ENCODE measurements around the gene ANLN.
"Not testable (repeated sequence)": the region's sequence is repeated elsewhere in the genome, so short reads cannot be mapped to it uniquely, and the experiment has no call there.

The ANLN gene

DNA sequence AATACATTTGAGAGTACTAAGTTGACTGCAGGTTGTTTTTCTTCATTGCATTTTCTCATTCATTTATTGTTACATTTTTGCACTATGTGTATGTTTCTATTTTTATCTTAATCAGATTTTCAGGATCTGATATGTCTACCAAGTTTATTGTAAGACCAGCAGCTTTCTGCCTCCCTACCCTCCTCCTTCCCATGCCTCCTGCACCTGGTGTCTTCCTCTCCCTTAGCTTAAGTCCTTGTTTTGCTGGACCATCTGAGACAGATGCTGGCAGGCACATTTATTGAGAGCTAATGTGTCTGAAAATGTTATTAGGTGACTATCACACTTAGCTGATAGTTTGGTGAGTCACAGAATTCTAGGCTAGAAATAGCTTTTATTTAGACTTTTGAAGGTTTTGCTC, 79.6 kb downstream of the ANLN start:
- DNase-seq, result no peak

DNA sequence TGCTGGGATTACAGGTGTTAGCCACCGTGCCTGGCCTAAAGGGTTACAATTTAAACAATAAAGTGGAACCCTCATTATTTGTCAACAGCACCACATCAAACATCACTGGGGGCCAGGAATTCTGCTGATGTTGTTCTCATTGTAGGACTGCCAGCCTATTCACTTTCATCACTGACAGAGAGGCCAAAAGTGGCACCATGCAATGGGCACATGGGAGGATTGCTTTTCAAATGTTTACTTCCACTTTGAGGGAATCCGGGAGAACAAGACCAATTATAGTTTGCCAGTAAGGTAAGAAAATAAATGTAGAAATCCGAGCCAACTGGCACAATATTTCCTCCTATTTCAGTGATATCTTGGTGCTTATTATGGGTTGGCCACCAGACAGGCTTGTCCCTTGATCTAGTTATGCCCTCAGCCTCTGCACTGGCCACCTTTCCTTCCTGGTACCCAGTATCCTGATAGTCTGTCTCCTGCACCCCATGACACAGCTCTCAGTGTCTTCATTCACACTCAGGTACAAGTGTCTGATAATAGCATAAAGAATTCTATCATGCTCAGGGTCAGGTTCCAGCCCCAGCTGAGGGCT, 82.6 kb downstream of the ANLN start:
- DNase-seq, result no peak

DNA sequence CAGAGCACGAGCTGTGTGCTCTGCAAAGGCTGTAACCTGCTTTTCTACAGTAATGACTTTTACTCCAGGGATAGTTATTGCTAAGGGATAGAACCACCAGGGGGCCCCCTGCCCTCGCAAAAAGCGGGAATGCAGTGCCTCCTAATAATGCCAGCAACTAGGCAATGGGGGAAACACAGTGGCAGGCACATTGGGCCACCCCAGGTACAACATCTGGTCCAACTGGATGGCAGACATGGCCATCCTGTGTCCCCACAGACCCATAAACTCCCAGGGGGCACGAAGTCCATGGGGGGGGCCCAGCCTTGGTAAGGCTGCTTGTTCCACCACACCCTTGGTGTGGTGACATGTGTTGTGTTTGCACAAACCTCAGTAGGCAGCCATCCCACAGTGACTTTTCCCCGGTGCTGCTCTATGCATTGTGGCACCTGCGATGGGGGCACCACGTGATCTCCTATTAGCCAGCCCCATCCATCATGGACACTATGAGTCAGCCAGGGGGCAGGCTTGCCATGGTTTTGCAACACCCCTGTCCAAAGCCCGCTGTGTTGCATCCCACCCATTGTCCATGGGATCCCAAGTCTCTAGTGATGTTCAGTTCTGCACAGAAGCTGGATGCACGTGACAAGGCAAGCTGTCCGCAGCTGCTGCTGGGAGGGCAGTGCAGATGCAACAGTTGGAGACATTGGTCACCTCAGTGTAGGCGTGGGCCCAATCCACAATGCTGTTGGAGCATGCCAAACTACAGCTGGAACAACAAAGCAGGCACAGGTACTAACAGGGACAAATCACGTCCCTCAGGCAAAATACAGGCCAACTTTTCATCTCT, 84.0 kb downstream of the ANLN start:
- no peak for DNase-seq

DNA sequence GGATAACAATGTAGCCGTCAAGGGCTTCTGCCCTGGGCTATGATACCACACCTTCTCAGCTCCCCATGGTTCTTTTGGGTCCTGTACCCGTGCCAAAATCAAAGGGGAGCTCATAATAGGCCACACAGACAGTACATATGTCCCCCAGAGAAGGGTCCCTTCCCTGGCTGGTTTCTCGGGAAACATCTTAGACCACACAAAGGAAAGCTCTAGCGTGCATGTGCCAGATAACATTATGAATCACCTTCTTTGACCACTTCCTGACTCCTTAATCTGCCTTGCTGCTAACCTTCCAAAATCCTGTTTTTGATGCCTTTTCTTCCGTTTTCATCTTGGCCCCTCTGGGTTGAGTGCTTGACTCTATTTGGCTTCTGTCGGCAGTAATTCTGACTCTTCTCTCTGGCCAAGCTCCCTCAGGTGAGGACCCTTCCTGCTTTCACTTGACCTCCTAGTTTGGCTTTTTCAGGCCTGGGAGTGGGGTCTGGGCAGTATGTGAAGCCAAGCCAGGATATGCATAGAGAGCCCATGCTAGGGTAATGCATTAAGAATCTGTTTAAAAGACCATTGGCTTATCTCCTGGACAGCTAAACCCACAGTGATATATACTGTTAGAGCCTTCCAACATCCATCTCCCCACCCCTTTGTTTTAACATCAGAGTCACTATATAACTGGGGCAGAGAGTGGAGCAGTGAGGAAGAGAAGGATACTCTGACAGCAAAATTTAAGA, 84.8 kb downstream of the ANLN start:
- DNase-seq, result no peak

DNA sequence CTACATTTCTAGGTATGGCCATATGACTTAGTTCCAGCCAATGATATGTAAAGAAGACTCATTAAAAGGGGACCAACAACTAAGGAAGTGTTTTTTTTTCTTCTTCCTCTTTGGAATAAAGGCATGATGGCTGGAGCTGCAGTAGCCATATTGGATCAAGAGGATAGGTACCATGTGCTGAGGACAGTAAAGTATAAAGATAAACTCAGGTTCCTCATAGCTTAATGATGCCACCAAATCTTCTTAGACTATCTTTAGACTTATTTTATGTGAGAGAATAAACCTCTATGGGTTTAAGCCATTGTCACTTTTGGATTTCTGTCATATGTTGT, 85.3 kb downstream of the ANLN start:
- no peak for DNase-seq

DNA sequence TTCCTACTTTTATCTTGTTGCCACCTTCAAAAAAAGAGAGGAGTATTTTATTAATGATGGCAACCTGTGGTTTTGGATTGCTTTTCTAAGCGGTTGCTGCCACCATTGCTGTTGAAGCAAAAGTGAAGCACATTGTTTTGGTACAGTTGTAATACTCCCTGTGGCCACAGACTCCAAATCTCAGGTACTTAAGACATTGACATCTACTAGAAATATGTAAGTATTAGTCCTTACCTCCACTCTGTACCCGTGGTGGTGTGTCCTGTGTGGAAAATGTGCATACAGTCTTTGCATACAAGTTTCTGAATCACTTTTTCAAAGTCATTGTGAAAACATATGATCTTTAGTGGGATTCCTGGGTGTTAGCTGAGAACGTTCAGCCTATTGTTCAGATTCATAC, 85.7 kb downstream of the ANLN start:
- no peak for DNase-seq

DNA sequence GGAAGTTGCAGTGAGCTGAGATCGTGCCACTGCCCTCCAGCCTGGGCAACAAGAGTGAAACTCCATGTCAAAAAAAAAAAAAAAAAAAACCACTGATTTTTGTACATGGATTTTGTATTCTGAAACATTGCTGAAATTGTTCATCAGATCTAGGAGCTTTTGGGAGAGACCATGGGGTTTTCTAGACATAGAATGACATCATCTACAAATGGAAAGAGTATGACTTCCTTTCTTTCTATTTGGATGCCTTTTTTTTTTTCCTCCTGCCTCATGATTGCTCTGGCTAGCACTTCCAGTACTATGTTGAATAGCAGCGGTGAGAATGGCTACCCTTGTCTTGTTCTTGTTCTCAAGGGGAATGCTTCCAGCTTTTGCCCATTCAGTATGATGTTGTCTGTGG, 89.1 kb downstream of the ANLN start:
- no peak for DNase-seq

DNA sequence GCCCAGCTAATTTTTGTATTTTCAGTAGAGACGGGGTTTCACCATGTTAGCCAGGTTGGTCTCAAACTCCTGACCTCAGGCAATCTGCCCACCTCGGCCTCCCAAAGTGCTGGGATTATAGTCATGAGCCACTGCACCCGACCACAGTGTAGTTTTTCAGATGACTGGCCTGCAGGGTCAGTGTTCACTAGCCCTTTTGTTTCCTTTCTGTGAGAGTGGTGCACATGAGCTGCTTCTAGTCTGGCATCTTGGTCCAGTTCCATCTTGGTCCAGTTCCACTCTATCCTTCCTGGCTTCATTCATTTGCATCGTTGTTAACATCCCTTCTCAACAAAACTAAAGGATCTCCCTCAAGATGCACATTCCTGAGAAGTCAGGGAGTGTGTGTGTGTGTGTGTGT, 94.2 kb downstream of the ANLN start:
- DNase-seq, result not testable (repeated sequence)

DNA sequence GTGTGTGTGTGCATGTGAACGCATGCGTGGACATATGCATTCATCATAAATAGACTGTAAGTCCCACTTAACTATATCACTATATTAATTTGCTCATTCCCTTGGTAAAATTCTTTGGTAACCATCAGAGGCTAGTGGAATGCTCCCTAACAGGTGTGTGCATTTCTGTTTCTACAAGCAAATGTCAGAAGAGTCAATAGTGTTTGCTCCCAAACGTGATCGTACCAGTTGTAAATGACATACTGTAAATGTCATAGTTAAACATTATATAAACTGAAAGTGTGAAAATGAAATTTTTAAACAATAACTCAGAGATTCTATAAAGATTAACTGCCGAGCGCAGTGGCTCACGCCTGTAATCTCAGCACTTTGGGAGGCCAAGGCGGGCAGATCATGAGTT, 94.6 kb downstream of the ANLN start:
- DNase-seq, result no peak

DNA sequence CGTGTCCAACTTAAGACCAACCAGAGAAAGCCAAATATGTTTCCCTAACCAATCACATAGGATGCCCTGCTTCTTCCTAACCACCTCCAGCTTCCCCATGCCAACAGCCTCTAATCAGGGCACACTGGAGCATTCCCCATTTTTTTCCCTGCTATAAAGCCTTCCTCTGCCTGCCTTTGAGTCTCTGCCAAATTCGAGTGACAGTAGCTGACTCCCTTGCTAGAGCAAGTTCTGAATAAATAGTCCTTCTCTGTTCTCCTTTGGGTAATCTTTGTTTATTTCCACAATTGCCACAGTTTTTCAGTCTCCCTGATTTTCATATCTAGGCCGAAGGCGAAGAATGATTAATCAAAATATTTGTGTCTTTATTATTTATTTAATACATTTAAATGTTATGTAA, 96.7 kb downstream of the ANLN start:
- DNase-seq, result no peak

DNA sequence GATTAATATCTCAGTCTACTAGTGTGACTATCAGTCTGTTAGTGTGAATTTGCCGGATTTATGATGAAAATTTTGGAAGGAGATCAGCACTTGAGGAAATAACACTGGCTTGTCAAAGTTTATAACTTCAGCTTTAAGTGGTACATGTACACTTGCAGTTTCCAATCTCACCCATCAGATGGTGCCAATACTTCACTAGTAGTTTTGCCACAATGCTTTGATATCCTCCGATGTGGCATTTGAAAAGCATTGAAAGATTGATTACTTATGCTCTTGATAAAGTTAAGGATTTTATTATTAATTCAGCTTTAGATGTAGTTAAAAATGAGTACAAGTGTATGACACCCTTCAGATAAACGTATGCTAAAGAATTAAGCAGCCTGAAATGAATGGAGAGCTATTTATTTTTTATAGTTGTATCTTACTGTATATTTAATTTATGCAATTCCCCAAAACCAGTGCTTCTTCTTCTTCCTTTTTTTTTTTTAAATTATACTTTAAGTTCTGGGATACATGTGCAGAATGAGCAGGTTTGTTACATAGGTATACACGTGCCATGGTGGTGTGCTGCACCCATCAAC, 98.2 kb downstream of the ANLN start:
- DNase-seq, result no peak

DNA sequence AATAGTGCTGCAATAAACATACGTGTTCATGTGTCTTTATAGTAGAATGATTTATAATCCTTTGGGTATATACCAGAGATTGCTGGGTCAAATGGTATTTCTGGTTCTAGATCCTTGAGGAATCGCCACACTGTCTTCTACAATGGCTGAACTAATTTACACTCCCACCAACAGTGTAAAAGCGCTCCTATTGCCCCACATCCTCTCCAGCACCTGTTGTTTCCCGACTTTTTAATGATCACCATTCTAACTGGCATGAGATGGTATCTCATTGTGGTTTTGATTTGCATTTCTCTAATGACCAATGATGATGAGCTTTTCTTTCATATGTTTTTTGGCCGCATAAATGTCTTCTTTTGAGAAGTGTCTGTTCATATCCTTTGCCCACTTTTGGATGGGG, 99.0 kb downstream of the ANLN start:
- not testable (repeated sequence) for DNase-seq

DNA sequence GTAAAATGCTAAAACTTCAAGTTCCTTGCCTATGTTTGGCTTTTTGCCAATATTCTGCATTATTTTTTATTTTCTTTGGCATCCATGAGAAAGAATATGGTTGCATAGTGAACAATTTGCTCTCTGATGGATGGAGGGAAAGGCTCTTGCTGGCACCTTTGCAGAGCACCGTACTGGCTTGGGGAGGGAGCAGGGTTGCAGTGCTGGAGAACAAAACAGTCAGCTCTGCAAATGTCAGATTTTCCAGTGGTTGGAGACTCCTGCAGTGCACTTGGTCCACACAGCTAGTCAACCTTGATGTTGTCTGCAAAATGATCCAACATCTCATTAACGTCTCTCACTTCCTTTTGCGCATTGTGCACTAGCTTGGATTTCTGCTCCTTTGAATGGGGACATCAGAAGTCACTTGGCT, 100.8 kb downstream of the ANLN start:
- no peak for DNase-seq

DNA sequence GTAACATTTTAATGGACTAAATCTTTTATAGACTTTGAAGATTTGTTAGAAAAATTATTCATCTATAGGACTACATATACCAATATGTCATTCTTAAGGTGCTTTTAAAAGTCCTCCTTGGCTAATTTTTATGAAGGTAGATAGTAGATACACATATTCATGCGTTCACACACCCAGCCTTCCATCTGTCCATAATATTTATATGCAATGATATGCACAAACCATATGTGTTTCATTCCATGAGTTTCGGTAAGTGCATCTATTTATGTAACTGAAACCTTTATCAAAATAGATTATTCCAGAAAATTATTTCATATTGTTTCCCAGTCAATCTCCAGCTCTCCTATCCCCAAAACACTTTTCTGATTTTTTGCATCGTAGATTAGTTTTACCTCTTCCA, 101.7 kb downstream of the ANLN start:
- DNase-seq, result no peak

DNA sequence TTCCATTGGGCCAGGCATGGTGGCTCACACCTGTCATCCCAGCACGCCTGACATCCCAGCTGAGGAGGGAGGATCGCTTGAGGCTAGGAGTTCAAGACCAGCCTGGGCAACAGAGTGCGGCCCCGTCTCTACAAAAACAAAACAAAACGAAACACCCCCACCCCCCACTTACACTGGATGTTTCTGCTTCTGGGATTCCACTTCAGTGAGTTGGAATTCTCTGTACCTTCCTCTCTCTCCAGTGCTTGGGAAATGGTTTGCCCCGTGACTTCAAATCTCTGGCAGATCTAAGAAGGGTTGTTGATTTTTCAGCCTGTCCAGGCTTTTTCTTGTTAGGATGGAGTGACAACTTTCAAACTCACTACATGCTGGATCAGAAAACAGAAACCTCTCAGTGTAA, 106.9 kb downstream of the ANLN start:
- no peak for DNase-seq

DNA sequence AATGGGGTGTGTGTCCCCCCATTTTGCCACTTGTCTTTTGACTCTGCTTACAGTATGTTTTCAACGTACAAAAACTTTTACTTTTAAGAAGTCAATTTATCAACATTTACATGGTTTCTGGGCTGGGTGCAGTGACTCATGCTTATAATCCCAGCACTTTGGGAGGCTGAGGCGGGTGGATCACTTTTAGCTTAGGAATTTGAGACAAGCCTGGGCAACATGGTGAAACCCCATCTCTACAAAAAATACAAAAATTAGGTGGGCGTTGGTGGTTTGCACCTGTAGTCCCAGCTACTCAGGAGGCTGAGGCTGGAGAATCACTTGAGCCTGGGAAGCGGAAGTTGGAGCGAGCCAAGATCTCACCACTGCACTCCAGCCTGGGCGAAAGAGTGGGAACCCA, 107.5 kb downstream of the ANLN start:
- not testable (repeated sequence) for DNase-seq

DNA sequence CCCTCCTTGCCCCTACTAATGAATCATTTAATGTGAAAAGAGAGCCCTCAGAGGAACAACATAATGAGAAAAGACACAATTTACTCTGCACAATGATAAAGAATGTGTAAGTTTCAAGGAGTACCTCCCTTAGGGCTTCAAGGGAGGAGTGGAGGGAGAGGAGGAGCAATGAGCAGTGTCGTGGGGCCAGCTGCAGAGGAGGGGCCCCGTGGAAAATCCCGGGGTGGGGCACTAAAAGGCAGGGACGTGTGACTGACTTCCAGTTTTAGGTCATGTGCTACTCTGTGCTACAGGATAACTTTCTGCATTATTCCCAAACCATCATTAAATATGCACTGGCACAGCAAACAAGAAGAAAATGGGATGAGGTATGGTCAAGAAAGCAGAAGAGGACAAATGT, 108.1 kb downstream of the ANLN start:
- no peak for DNase-seq

Data from activated CD4-positive, alpha-beta T cell treated with anti-CD3 and anti-CD28 coated beads for 1 hour (primary cell).